Right ventricle myocardium inferior (tissue), 1 donor: ENCODE measurements around the gene EPB41L4B. TPM values are rescaled to one million over a fixed set of nuclear protein-coding genes. Genes with fewer than 3 reads are reported as not detected.
"Not testable (repeated sequence)": the region's sequence is repeated elsewhere in the genome, so short reads cannot be mapped to it uniquely, and the experiment has no call there.

Source experiments
- ATAC-seq: fragments of 200-7000 bp; cut with Tn5 transposase; one replicate; pipeline ENCODE4 v1.9.1; 2020; ENCODE audit warnings: mild to moderate bottlenecking, moderate library complexity
- DNase-seq: peaks from one replicate; pipeline ENCODE4 v3.0.0; 2021; ENCODE audit errors: missing footprints
- intact Hi-C: fragments of 100-400 bp; cut with DNase I; formaldehyde crosslinking; loops from one replicate; pipeline ENCODE4 v1.11.0; 2022
- long read RNA-seq: library from polyadenylated mRNA; unstranded; transcript quantifications from one replicate; pipeline ENCODE4 v2.0.0, GENCODE V29; 2021
- total RNA-seq: library from RNA; stranded (reverse); fragmentation: NEBNext Ultra II Directional; extraction: Animal tissue kit (Norgen Biotek cat#: 25700); gene quantifications from one replicate; pipeline ENCODE4 v1.2.1, GENCODE V29; 2021
- donor health status: DM: no; HTN: yes; CAD: no; lungs with severe emphysema.

The EPB41L4B gene
- total RNA-seq, result 8.1 TPM
- long read RNA-seq, partial matches to known transcripts, result 0 of 4 reads
- long read RNA-seq, other reads (novel, unspliced or antisense), result 4 of 4 reads

DNA sequence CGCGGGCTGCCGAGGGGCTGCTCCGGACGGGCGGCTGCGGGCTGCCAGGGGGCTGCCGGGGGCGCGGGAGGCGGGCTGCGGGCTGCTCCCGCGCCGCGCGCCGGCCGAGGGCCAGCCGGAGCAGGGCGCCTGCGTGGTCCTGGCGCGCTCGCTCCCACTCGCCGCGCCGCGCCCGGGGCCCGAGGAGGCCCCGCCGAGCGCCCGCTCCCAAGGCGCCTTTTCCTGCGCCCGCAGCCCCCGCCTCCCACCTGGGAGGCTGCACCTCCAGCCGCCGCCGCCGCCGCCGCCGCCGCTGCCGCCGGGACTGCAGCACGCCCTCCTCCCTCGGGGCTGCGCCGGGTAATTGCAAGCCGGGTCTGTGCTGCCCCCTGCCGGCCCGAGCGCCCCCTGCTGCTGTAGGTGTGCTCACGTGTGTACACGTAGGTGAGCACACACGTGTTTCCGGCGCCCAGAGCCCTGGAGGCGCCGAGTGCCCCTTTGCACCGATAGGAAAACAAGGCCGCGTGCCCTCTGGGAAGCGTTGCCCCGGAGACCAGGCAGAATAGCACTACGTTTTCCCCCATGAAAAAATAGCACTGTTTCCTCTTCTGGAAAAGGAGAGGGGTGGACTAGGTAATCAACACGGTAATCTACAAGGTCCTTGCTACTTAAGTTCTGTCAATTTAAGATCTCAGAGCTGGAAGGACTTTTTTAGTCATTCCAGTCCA, at the start of gene EPB41L4B:
Gene EPB41L4B (minus strand): TSS at position 318 of the 707 bp plus-strand sequence. CDS start 613 bp downstream, outside the sequence.
- intact Hi-C loops, result loop anchor here (1.0 to 5.0 kb wide), 3 partner anchors 77 to 429 kb away; no protein-coding TSS in a partner anchor
- ATAC-seq, result peak; percentile 83
- DNase-seq, result peak; percentile 90

DNA sequence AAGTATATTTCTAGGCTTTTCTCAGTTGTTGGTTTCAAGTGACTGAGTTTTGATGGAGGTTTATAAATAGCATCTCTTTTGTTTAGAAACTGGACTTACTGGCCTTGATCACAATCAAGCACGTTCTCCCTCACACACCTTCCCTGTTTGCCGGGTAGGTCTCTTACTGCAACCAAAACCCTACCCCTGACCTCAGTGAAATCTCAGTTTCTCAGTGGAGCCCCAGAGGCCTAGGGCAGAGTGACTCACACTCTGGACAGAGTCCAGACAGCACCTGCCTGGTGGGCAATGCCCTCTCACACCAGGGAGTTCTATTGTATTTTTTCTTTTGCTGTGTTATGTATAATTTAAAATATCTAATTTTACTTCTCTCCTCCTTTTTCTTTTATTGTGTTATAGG, 48.4 kb upstream of the EPB41L4B start:
- no peak for ATAC-seq

GRCh38 chr9:109360771-109361170, 39.9 kb upstream of the EPB41L4B start:
- intact Hi-C loops, result no loop called here
- ATAC-seq, result no peak

More for the DNA sequence above, 48.4 kb upstream of the EPB41L4B start:
- DNase-seq, result no peak
- intact Hi-C loops, result no loop called here

DNA sequence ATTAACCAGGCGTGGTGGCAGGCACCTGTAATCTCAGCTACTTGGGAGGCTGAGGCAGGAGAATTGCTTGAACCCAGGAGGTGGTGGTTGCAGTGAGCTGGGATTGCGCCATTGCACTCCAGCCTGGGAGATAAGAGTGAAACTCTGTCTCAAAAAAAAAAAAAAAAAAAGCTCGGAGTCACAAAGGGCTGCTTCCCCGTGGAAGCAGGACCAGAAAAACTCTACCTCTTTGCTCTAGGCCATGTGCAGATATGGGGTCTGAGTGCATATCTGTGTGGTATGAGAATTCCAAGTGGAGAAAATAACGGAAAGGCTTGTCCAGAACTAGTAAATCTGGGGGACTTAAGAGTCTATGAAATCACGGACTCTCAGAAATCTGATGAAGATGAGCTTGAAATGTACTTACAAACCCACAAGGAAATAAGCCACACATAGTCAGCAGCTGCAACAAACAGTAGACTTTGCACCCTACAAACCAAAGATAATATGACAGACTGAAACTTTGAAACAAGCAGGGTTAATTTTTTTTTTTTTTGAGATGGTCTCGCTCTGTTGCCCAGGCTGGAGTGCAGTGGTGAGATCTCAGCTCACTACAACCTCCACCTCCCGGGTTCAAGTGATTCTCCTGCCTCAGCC, 38.2 kb upstream of the EPB41L4B start:
- DNase-seq, intact Hi-C loops, ATAC-seq: not testable (repeated sequence)

More at GRCh38 chr9:109360771-109361170, 39.9 kb upstream of the EPB41L4B start:
- DNase-seq, result no peak

DNA sequence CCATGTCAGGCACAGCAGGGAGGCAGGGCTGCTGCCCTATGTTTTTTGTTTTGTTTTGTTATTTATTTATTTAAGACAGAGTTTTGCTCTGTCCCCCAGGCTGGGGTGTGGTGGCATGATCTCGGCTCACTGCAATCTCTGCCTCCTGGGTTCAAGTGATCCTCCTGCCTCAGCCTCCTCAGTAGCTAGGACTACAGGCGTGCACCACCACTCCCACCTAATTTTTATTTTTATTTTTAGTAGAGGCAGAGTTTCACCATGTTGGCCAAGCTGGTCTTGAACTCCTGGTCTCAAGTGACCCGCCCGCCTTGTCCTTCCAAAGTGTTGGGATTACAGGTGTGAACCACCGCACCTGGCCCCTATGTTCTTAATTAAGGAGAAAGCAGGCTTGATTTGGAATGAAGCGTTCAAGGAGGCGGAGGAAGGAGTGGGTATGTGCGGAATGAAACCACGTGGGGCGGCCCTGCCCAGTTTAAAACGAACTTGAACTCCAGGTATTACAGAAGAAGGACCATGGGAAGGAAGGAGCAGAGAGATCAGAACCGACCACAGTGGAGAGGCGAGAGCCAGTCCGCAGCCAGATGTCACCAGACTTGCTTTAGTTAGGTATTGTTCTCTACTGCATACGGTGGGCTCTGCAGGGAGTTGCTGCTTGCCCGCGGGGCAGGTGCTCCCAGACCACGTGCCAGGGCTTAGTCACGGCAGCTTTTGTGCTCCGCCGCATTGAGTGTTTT, 34.9 kb upstream of the EPB41L4B start:
- ATAC-seq (no peak), DNase-seq (no peak)
- intact Hi-C loops, result no loop called here

- intact Hi-C loops, result no loop called here
- no peak for ATAC-seq
- DNase-seq, result no peak
Measured at GRCh38 chr9:109354190-109354589, 33.3 kb upstream of the EPB41L4B start.

DNA sequence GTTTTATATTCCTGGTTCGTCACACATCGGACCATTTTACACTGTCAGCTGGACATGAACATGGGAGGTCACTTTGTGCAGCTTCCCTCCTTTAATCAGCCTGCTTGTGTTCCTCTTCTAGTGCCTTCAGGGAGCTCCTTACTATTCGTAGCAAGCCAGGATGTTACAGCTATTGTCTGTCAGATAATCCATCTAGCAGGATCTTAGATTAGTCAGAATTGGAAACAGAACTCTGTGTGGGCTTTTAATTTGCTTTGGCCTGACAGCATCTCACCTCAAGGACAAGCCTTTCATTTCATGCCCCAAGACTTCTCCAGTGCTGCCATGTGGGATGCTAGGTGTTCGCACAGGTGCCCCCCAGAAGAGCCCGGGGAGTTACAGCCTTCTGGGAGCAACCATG, 30.2 kb upstream of the EPB41L4B start:
- ATAC-seq (no peak), DNase-seq (no peak)
- intact Hi-C loops, result no loop called here

GRCh38 chr9:109349421-109349846, 28.6 kb upstream of the EPB41L4B start:
- no peak for ATAC-seq
- no peak for DNase-seq
- intact Hi-C loops, result no loop called here

- no peak for DNase-seq
- ATAC-seq, result no peak
Measured at GRCh38 chr9:109346904-109347303, 26.0 kb upstream of the EPB41L4B start.

DNA sequence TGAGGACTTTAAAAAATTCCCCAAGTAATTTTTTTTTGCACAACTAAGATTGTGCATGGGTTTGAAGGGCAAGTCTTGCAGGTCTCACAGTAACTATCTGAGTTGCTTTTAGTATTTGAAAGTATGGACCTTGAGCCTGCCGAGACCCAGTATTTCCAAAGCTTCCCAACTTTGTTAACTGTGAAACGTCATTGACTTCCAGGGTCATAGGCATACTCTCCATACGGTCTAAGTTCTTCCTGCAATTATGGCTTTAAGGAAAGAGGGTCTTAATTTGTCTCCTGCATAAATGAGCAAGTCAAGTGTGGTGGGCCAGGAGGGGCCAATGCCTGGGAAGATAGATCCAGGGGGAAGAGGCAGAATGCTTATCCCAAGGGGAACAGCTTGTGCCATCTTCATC, 24.0 kb upstream of the EPB41L4B start:
- intact Hi-C loops, result no loop called here
- DNase-seq (no peak), ATAC-seq (no peak)

More at GRCh38 chr9:109346904-109347303, 26.0 kb upstream of the EPB41L4B start:
- intact Hi-C loops, result no loop called here

- DNase-seq (no peak), ATAC-seq (no peak)
- intact Hi-C loops, result no loop called here
Measured at GRCh38 chr9:109342878-109343277, 22.0 kb upstream of the EPB41L4B start.

- ATAC-seq, result no peak
- DNase-seq, result no peak
- intact Hi-C loops, result no loop called here
Measured at GRCh38 chr9:109341561-109341960, 20.7 kb upstream of the EPB41L4B start.

GRCh38 chr9:109340979-109341378, 20.1 kb upstream of the EPB41L4B start:
- intact Hi-C loops, ATAC-seq, DNase-seq: not testable (repeated sequence)

DNA sequence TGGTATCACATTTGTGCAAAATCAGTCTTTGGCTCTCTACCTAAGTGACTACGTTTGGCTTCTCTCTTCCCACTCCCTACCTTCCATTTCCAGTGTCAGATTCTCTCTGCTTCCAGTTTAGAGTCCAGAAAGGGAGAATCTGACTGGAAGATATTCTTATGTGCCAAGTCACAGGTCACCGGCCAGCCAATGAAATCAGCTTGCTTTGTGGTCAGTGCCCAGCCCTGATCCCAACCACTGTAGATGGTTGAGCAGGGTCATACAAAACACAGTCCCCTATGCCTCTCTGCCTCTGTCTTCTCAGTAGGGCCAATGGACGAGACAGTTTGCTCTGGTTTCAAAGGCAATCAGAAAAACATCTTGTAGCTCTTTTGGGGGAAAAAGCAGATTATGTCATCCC, 15.6 kb upstream of the EPB41L4B start:
- intact Hi-C loops, result no loop called here
- DNase-seq (no peak), ATAC-seq (no peak)

GRCh38 chr9:109335929-109336328, 15.1 kb upstream of the EPB41L4B start:
- ATAC-seq (no peak), DNase-seq (no peak)
- intact Hi-C loops, result no loop called here

- intact Hi-C loops, result no loop called here
- no peak for ATAC-seq
Measured at GRCh38 chr9:109335121-109335520, 14.3 kb upstream of the EPB41L4B start.

GRCh38 chr9:109331353-109331752, 10.5 kb upstream of the EPB41L4B start:
- no peak for DNase-seq
- ATAC-seq, result peak; percentile 80
- intact Hi-C loops, result no loop called here

More at GRCh38 chr9:109335121-109335520, 14.3 kb upstream of the EPB41L4B start:
- DNase-seq, result no peak

GRCh38 chr9:109329638-109330258, 8.9 kb upstream of the EPB41L4B start:
- peak; percentile 70 for ATAC-seq
- intact Hi-C loops, result no loop called here
- DNase-seq, result peak; percentile 76
